ACC112 (cell line): ENCODE results near the gene PEX14.
A peak's percentile ranks its signal among the peaks of the same experiment; 100 is the strongest.
"Not testable (repeated sequence)": the region's sequence is repeated elsewhere in the genome, so short reads cannot be mapped to it uniquely, and the experiment has no call there.

Experiments
- H2AFZ ChIP-seq: fragments of 200-600 bp; sonication (generic); one replicate; pipeline ENCODE4 v1.6.0; 2017; ENCODE audit warnings: antibody characterized with exemption, low read length; ENCODE audit not compliant: unreplicated experiment
- H3K27ac ChIP-seq: fragments of 200-600 bp; sonication (generic); 2 replicates; pipeline ENCODE4 v1.5.1; 2014; ENCODE audit warnings: low read depth, mild to moderate bottlenecking, antibody characterized with exemption, low read length, moderate library complexity
- H3K27me3 ChIP-seq: fragments of 200-600 bp; sonication (generic); 2 replicates; pipeline ENCODE4 v1.6.1; 2014; ENCODE audit warnings: mild to moderate bottlenecking, antibody characterized with exemption, low read length, moderate library complexity, mixed read lengths; ENCODE audit not compliant: insufficient read depth
- H3K36me3 ChIP-seq: fragments of 200-600 bp; sonication (generic); 2 replicates; pipeline ENCODE4 v1.6.1; 2016; ENCODE audit warnings: mild to moderate bottlenecking, antibody characterized with exemption, low read length, moderate library complexity, mixed read lengths; ENCODE audit not compliant: insufficient read depth
- H3K4me1 ChIP-seq: fragments of 200-600 bp; sonication (generic); one replicate; pipeline ENCODE4 v1.6.1; 2016; ENCODE audit warnings: low read length, mixed read lengths; ENCODE audit not compliant: insufficient read depth, unreplicated experiment, control insufficient read depth
- H3K4me3 ChIP-seq: fragments of 200-600 bp; sonication (generic); 2 replicates; pipeline ENCODE4 v1.5.1; 2014; ENCODE audit warnings: mild to moderate bottlenecking, low read depth, low read length
- H3K79me2 ChIP-seq: fragments of 200-600 bp; sonication (generic); one replicate; pipeline ENCODE4 v1.6.0; 2016; ENCODE audit warnings: low read length; ENCODE audit not compliant: control insufficient read depth, unreplicated experiment, insufficient read depth

Gene PEX14

GRCh38 chr1:10495475-10495817 is 20.7 kb downstream of the PEX14 start:
- Histone ChIP-seq H3K4me3 (peak overlapping the region; percentile 63), H3K27me3 (no peaks in the 10 kb centered on the region), H3K27ac (no peak overlapping the region), H3K79me2 (peaks cover 60% of the 10 kb centered on the region), H3K4me1 (peaks cover 4% of the 10 kb centered on the region), H3K36me3 (no peaks in the 10 kb centered on the region), H2AFZ (no peak overlapping the region)

GRCh38 chr1:10495952-10496351 is 21.2 kb downstream of the PEX14 start:
- Histone ChIP-seq H2AFZ (no peak overlapping the region), H3K4me3 (no peak overlapping the region), H3K79me2 (peaks cover 59% of the 10 kb centered on the region), H3K27me3 (no peaks in the 10 kb centered on the region), H3K4me1 (peaks cover 4% of the 10 kb centered on the region), H3K36me3 (no peaks in the 10 kb centered on the region), H3K27ac (no peak overlapping the region)

GRCh38 chr1:10497109-10497508 is 22.4 kb downstream of the PEX14 start:
- no peak overlapping the region for H3K27ac ChIP-seq
- no peaks in the 10 kb centered on the region for H3K36me3 ChIP-seq

GRCh38 chr1:10498231-10498630 is 23.5 kb downstream of the PEX14 start:
- peaks cover 47% of the 10 kb centered on the region for H3K79me2 ChIP-seq
- no peak overlapping the region for H3K27ac ChIP-seq
- H3K27me3 ChIP-seq: no peaks in the 10 kb centered on the region
- peaks cover 4% of the 10 kb centered on the region for H3K4me1 ChIP-seq
- H2AFZ ChIP-seq: no peak overlapping the region
- H3K36me3 ChIP-seq: no peaks in the 10 kb centered on the region
- no peak overlapping the region for H3K4me3 ChIP-seq

More at GRCh38 chr1:10497109-10497508, 22.4 kb downstream of the PEX14 start:
- Histone ChIP-seq H3K4me3 (no peak overlapping the region), H2AFZ (no peak overlapping the region), H3K27me3 (no peaks in the 10 kb centered on the region), H3K79me2 (peaks cover 58% of the 10 kb centered on the region), H3K4me1 (peaks cover 4% of the 10 kb centered on the region)

GRCh38 chr1:10502206-10502605 is 27.5 kb downstream of the PEX14 start:
- no peaks in the 10 kb centered on the region for H3K4me1 ChIP-seq
- H3K79me2 ChIP-seq: peaks cover 25% of the 10 kb centered on the region
- H3K27me3 ChIP-seq: no peaks in the 10 kb centered on the region
- no peak overlapping the region for H3K4me3 ChIP-seq
- H3K36me3 ChIP-seq: no peaks in the 10 kb centered on the region
- no peak overlapping the region for H3K27ac ChIP-seq
- H2AFZ ChIP-seq: no peak overlapping the region

GRCh38 chr1:10504249-10504648 is 29.5 kb downstream of the PEX14 start:
- H3K4me1 ChIP-seq: peaks cover 10% of the 10 kb centered on the region
- no peaks in the 10 kb centered on the region for H3K27me3 ChIP-seq
- H2AFZ ChIP-seq: no peak overlapping the region
- no peak overlapping the region for H3K27ac ChIP-seq
- H3K4me3 ChIP-seq: no peak overlapping the region
- peaks cover 26% of the 10 kb centered on the region for H3K79me2 ChIP-seq
- H3K36me3 ChIP-seq: no peaks in the 10 kb centered on the region

- H3K4me1 ChIP-seq: peaks cover 27% of the 10 kb centered on the region
- H3K36me3 ChIP-seq, H2AFZ ChIP-seq, H3K4me3 ChIP-seq, H3K27ac ChIP-seq, H3K27me3 ChIP-seq: not testable (repeated sequence)
- H3K79me2 ChIP-seq: peaks cover 29% of the 10 kb centered on the region
These were observed 31.4 kb downstream of the PEX14 start for GRCh38 chr1:10506046-10506676.

- H3K4me1 ChIP-seq: peaks cover 32% of the 10 kb centered on the region
- H3K27ac ChIP-seq: no peak overlapping the region
- no peak overlapping the region for H2AFZ ChIP-seq
- H3K27me3 ChIP-seq: no peaks in the 10 kb centered on the region
- no peak overlapping the region for H3K4me3 ChIP-seq
- H3K36me3 ChIP-seq: no peaks in the 10 kb centered on the region
- peaks cover 27% of the 10 kb centered on the region for H3K79me2 ChIP-seq
These were observed 31.9 kb downstream of the PEX14 start for GRCh38 chr1:10506677-10507047.

- Histone ChIP-seq H3K36me3 (no peaks in the 10 kb centered on the region), H3K27me3 (no peaks in the 10 kb centered on the region), H3K4me1 (peaks cover 35% of the 10 kb centered on the region), H3K27ac (no peak overlapping the region), H3K4me3 (no peak overlapping the region), H2AFZ (no peak overlapping the region), H3K79me2 (peaks cover 29% of the 10 kb centered on the region)
These were observed 32.5 kb downstream of the PEX14 start for GRCh38 chr1:10507111-10507879.

GRCh38 chr1:10508511-10508951 is 33.8 kb downstream of the PEX14 start:
- no peaks in the 10 kb centered on the region for H3K27me3 ChIP-seq
- H3K79me2 ChIP-seq: peaks cover 41% of the 10 kb centered on the region
- no peak overlapping the region for H2AFZ ChIP-seq
- no peak overlapping the region for H3K27ac ChIP-seq
- H3K4me3 ChIP-seq: no peak overlapping the region
- H3K4me1 ChIP-seq: peaks cover 35% of the 10 kb centered on the region
- H3K36me3 ChIP-seq: no peaks in the 10 kb centered on the region
